H1 (cell line): Measurements from ENCODE around the gene RIMS1. TPM values are rescaled to one million over a fixed set of nuclear protein-coding genes. Genes with fewer than 3 reads are reported as not detected.

Experiments
- CTCF ChIA-PET: fragments of 300-600 bp; sonication (Branson Sonifier 250); formaldehyde crosslinking; loops from one replicate; lab custom pipeline; 2021; ENCODE audit not compliant: partially characterized antibody; lab: Charles Lee
- POLR2A ChIA-PET: fragments of 300-600 bp; sonication (Branson Sonifier 250); formaldehyde crosslinking; loops from one replicate; lab custom pipeline; 2021; ENCODE audit warnings: inconsistent platforms; ENCODE audit not compliant: partially characterized antibody; lab: Charles Lee
- DNase-seq, 2 experiments: peaks; one replicate each; pipeline versions ENCODE4 v3.0.0 to v3.0.0-alpha.2; 2010 to 2022; ENCODE audit warnings: low spot score in 2 of 2, low read depth in 1 of 2, mixed read lengths in 1 of 2
- FAIRE-seq: peaks from 2 replicates; lab custom pipeline; 2011; peaks lifted over from hg19 to GRCh38; lab: Jason Lieb, UNC
- H2AFZ ChIP-seq: 2 replicates; pipeline ENCODE4 v1.8.1; 2012; ENCODE audit warnings: low read length, inconsistent platforms
- H2AK5ac ChIP-seq: 2 replicates; pipeline ENCODE4 v1.6.1; 2013; ENCODE audit warnings: low read depth, low read length
- H2BK120ac ChIP-seq: replicated peaks from 2 replicates; pipeline ENCODE3; 2013; ENCODE audit warnings: low read depth, low read length, inconsistent platforms
- H2BK12ac ChIP-seq: 2 replicates; pipeline ENCODE4 v1.6.1; 2013; ENCODE audit warnings: low read depth, low read length
- H2BK15ac ChIP-seq: 2 replicates; pipeline ENCODE4 v1.6.1; 2013; ENCODE audit warnings: low read length
- H2BK20ac ChIP-seq: 2 replicates; pipeline ENCODE4 v1.6.1; 2013; ENCODE audit warnings: low read length
- H2BK5ac ChIP-seq: 2 replicates; pipeline ENCODE4 v1.6.1; 2013; ENCODE audit warnings: low read depth, low read length
- H3K14ac ChIP-seq: 2 replicates; pipeline ENCODE4 v1.6.1; 2013; ENCODE audit warnings: inconsistent platforms; ENCODE audit not compliant: insufficient read length
- H3K18ac ChIP-seq: 2 replicates; pipeline ENCODE4 v1.6.1; 2013; ENCODE audit warnings: low read length; ENCODE audit errors: extremely low read depth
- H3K23ac ChIP-seq: 2 replicates; pipeline ENCODE4 v1.6.1; 2013; ENCODE audit warnings: inconsistent platforms; ENCODE audit not compliant: insufficient read length
- H3K23me2 ChIP-seq: 2 replicates; pipeline ENCODE4 v1.6.1; 2013; ENCODE audit warnings: low read depth, low read length
- H3K27ac ChIP-seq: 2 replicates; pipeline ENCODE4 v1.6.1; 2011; ENCODE audit warnings: low read depth, low read length, inconsistent platforms
- H3K27me3 ChIP-seq, 4 experiments: replicated peaks in 1 of 4; 1 replicate in 1 of 4; 2 replicates in 3 of 4; pipeline versions ENCODE4 v1.6.1 to v1.8.1; 2011 to 2013; ENCODE audit warnings: low read length in 3 of 4, mild to moderate bottlenecking in 3 of 4, inconsistent platforms in 2 of 4, mixed read lengths in 2 of 4, moderate library complexity in 1 of 4; ENCODE audit not compliant: control insufficient read depth in 3 of 4, insufficient read depth in 3 of 4; ENCODE audit errors: extremely low read depth in 1 of 4
- H3K36me3 ChIP-seq, 4 experiments: 2 replicates each; pipeline versions ENCODE4 v1.6.1 to v1.8.1; 2011 to 2013; ENCODE audit warnings: mild to moderate bottlenecking in 4 of 4, low read length in 3 of 4, moderate library complexity in 2 of 4, control low read depth in 1 of 4, inconsistent platforms in 1 of 4; ENCODE audit not compliant: insufficient read depth in 4 of 4, control insufficient read depth in 2 of 4
- H3K4ac ChIP-seq: replicated peaks from 2 replicates; pipeline ENCODE3; 2013; ENCODE audit warnings: low read length, low read depth, mixed read lengths, inconsistent platforms; ENCODE audit not compliant: insufficient read length
- H3K4me1 ChIP-seq, 4 experiments: replicated peaks in 1 of 4; 1 replicate in 1 of 4; 2 replicates in 3 of 4; pipeline versions ENCODE4 v1.6.1 to v1.8.1; 2011 to 2013; ENCODE audit warnings: low read length in 3 of 4, inconsistent platforms in 2 of 4, mixed read lengths in 1 of 4; ENCODE audit not compliant: insufficient read depth in 4 of 4, control insufficient read depth in 3 of 4
- H3K4me2 ChIP-seq, 2 experiments: 2 replicates each; pipeline versions ENCODE4 v1.6.1 to v1.8.1; 2011 to 2013; ENCODE audit warnings: low read depth in 2 of 2, low read length in 2 of 2, control low read depth in 1 of 2, inconsistent platforms in 1 of 2, mild to moderate bottlenecking in 1 of 2; ENCODE audit not compliant: insufficient read depth in 1 of 2
- H3K4me3 ChIP-seq, 4 experiments: fragments of 200-600, 300-600 bp in 1 of 4; sonication (generic), shearing (Covaris generic), sonication (Bioruptor Twin) in 1 of 4; 2 replicates each; pipeline versions ENCODE4 v1.5.1 to v1.8.1; 2011 to 2016; ENCODE audit warnings: low read length in 4 of 4, low read depth in 3 of 4, control low read depth in 2 of 4, inconsistent platforms in 2 of 4, mild to moderate bottlenecking in 2 of 4, mixed read lengths in 1 of 4, moderate library complexity in 1 of 4; ENCODE audit not compliant: insufficient read depth in 2 of 4; ENCODE audit errors: extremely low read depth in 1 of 4
- H3K56ac ChIP-seq: replicated peaks from 2 replicates; pipeline ENCODE3; 2013; ENCODE audit warnings: low read depth, mild to moderate bottlenecking, mixed read lengths, low read length, inconsistent platforms; ENCODE audit not compliant: insufficient read length
- H3K79me1 ChIP-seq: 2 replicates; pipeline ENCODE4 v1.6.1; 2013; ENCODE audit warnings: low read depth, low read length, control low read depth
- H3K79me2 ChIP-seq, 2 experiments: 2 replicates each; pipeline versions ENCODE4 v1.6.1 to v1.8.1; 2012 to 2013; ENCODE audit warnings: low read length in 2 of 2, mild to moderate bottlenecking in 2 of 2, inconsistent platforms in 1 of 2; ENCODE audit not compliant: insufficient read depth in 2 of 2, control insufficient read depth in 1 of 2
- H3K9ac ChIP-seq, 4 experiments: replicated peaks in 1 of 4; 1 replicate in 1 of 4; 2 replicates in 3 of 4; pipeline versions ENCODE4 v1.6.1 to v1.8.1; 2011 to 2013; ENCODE audit warnings: low read depth in 3 of 4, low read length in 3 of 4, control low read depth in 2 of 4, mild to moderate bottlenecking in 2 of 4, moderate library complexity in 2 of 4, inconsistent platforms in 1 of 4; ENCODE audit errors: extremely low read depth in 1 of 4
- H3K9me3 ChIP-seq, 2 experiments: 2 replicates each; pipeline versions ENCODE4 v1.6.1 to v1.8.1; 2012 to 2013; ENCODE audit warnings: mild to moderate bottlenecking in 2 of 2, moderate library complexity in 2 of 2, control low read depth in 1 of 2, inconsistent platforms in 1 of 2, low read depth in 1 of 2, low read length in 1 of 2, mixed read lengths in 1 of 2; ENCODE audit not compliant: insufficient read depth in 2 of 2
- H4K20me1 ChIP-seq, 2 experiments: replicated peaks in 1 of 2; 2 replicates each; pipeline versions ENCODE3 to v1.8.1; 2011 to 2013; ENCODE audit warnings: inconsistent platforms in 2 of 2, low read length in 2 of 2, mild to moderate bottlenecking in 1 of 2; ENCODE audit not compliant: insufficient read depth in 2 of 2, control insufficient read depth in 1 of 2
- H4K5ac ChIP-seq: 2 replicates; pipeline ENCODE4 v1.6.1; 2013; ENCODE audit warnings: low read length, low read depth, mixed read lengths, inconsistent platforms; ENCODE audit not compliant: insufficient read length
- H4K8ac ChIP-seq: 2 replicates; pipeline ENCODE4 v1.8.0; 2013; ENCODE audit warnings: mild to moderate bottlenecking, moderate library complexity, low read length, inconsistent platforms; ENCODE audit not compliant: insufficient read depth; ENCODE audit errors: extremely low read depth
- H4K91ac ChIP-seq: replicated peaks from 2 replicates; pipeline ENCODE3; 2013; ENCODE audit warnings: low read length, mixed read lengths, inconsistent platforms; ENCODE audit not compliant: insufficient read length
- BRCA1 ChIP-seq: IDR thresholded peaks from 2 replicates; pipeline ENCODE4 v1.6.1; 2012; ENCODE audit warnings: low read depth, low read length, improper control_type of control experiment
- GTF2F1 ChIP-seq: IDR thresholded peaks from 2 replicates; pipeline ENCODE4 v1.6.1; 2012; ENCODE audit warnings: low read depth, low read length, improper control_type of control experiment, borderline replicate concordance
- NANOG ChIP-seq: IDR thresholded peaks from 2 replicates; pipeline ENCODE4 v1.6.1; 2011; ENCODE audit warnings: low read length, low read depth, mild to moderate bottlenecking, inconsistent platforms; ENCODE audit not compliant: insufficient read depth, poor library complexity, severe bottlenecking
- POLR2A ChIP-seq, 2 experiments: IDR thresholded peaks; 1 replicate in 1 of 2; 2 replicates in 1 of 2; pipeline ENCODE4 v1.6.1; 2011; ENCODE audit warnings: low read depth in 2 of 2, low read length in 2 of 2, mild to moderate bottlenecking in 2 of 2; ENCODE audit errors: control extremely low read depth in 1 of 2
- POLR2AphosphoS5 ChIP-seq: IDR thresholded peaks from 2 replicates; pipeline ENCODE4 v1.6.1; 2011; ENCODE audit warnings: low read depth, low read length
- RNF2 ChIP-seq: fragments of 200-900, 300-1000 bp; sonication (generic); IDR thresholded peaks from 2 replicates; pipeline ENCODE4 v1.7.1; 2016; ENCODE audit warnings: borderline replicate concordance, low read depth, mild to moderate bottlenecking, antibody characterized with exemption, low read length; ENCODE audit not compliant: poor library complexity, severe bottlenecking; ENCODE audit errors: missing control alignments
- TAF1 ChIP-seq: IDR thresholded peaks from 2 replicates; pipeline ENCODE4 v1.6.1; 2011; ENCODE audit warnings: mild to moderate bottlenecking, low read depth, low read length
- TBP ChIP-seq: IDR thresholded peaks from 2 replicates; pipeline ENCODE4 v1.6.1; 2011; ENCODE audit warnings: low read depth, low read length, improper control_type of control experiment
- polyA plus RNA-seq, 7 experiments: library from polyadenylated mRNA; depleted of rRNA in 3 of 7; stranded (reverse) in 5 of 7; unstranded in 2 of 7; fragments of >200 nt in 5 of 7; fragments of 200-250 nt in 2 of 7; gene quantifications; 1 replicate in 5 of 7; 2 replicates in 1 of 7; 4 replicates in 1 of 7; pipeline versions ENCODE4 v1.2.1 to v1.2.3, GENCODE V29; 2011 to 2013; ENCODE audit warnings: missing spikeins in 2 of 7, mixed read lengths in 2 of 7
- total RNA-seq: library from RNA; stranded (reverse); fragmentation: NEBNext Ultra II Directional; extraction: Animal tissue kit (Norgen Biotek cat#: 25700); gene quantifications from 2 replicates; pipeline ENCODE4 v1.2.1, GENCODE V29; 2021

RIMS1 gene
- total and polyA plus RNA-seq, 2 of the 8 experiments (the other 6 are each of a cell fraction or from before 2014, with no cell fraction given), result 0.63 to 2.3 TPM

DNA sequence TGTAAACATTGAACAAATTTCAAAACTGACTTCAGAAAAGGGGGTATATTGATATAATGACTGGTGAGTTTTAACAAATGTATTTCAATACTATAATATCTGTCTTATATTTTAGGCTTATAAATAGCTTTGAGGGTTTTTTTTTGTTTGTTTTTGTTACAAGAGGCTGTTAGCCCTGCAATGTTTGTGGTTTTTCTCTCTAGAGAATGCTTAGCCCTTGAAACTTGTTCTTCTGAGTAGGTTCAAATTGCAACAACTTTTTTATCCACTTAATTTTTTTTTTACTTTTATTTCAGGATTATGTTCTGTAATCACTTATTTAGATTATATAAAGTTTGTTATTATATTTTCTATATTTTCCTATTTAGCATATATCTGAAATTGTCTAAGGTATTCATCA lies 333.2 kb downstream of the RIMS1 start:
- DNase-seq (no peak), FAIRE-seq (no peak)
- Histone ChIP-seq H3K23me2 (no peaks in the 10 kb centered on the region), H4K20me1 (no peaks in the 10 kb centered on the region), H4K91ac (no peak overlapping the region), H3K4me2 (no peak overlapping the region), H3K4me3 (no peak overlapping the region), H3K23ac (no peak overlapping the region), H3K27me3 (no peaks in the 10 kb centered on the region), H4K5ac (no peak overlapping the region), H2BK12ac (no peak overlapping the region), H3K56ac (no peak overlapping the region), H2AK5ac (no peak overlapping the region), H2BK15ac (no peak overlapping the region), H3K36me3 (no peaks in the 10 kb centered on the region), H3K79me1 (no peaks in the 10 kb centered on the region), H3K4me1 (no peaks in the 10 kb centered on the region), H2BK20ac (no peak overlapping the region), H3K4ac (no peak overlapping the region), H3K79me2 (no peaks in the 10 kb centered on the region), H2AFZ (no peak overlapping the region), H3K14ac (no peak overlapping the region), H2BK5ac (no peak overlapping the region), H2BK120ac (no peak overlapping the region), H4K8ac (no peak overlapping the region), H3K9ac (no peak overlapping the region), H3K18ac (no peak overlapping the region), H3K9me3 (no peaks in the 10 kb centered on the region), H3K27ac (no peak overlapping the region)
- POLR2A ChIA-PET, result no interaction called here
- CTCF ChIA-PET, result no interaction called here
- TF ChIP-seq NANOG (no peak), TAF1 (no peak), POLR2A (IDR thresholded peaks at IDR 0.05; ENCODE audit: control extremely low read depth in 1 of 2, low read depth in 2 of 2, low read length in 2 of 2) (no peak), TBP (no peak), POLR2AphosphoS5 (no peak), RNF2 (no peak), BRCA1 (no peak), GTF2F1 (no peak)
